ENCODE data around the gene SLC9A9.

DNA sequence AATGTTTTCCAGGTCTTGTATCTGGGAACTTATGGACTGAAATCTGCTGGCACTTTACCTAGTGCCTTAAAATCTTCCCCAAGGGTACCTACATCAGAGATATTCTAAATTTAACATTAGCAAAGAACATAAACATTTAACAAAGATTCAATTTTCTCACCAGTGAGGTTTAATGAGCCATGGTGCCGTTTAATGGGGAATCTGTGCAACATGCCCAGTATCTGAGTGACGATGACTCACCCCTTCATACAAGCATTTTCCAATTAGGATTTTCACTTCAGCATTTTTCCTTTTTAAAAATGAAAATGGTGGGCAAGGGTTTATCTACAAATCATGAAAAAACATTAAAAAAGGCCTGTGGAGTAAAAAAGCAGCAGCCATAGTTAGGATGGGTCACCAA lies 189.4 kb downstream of the SLC9A9 start:
- TF ChIP-seq, protein P1, sequence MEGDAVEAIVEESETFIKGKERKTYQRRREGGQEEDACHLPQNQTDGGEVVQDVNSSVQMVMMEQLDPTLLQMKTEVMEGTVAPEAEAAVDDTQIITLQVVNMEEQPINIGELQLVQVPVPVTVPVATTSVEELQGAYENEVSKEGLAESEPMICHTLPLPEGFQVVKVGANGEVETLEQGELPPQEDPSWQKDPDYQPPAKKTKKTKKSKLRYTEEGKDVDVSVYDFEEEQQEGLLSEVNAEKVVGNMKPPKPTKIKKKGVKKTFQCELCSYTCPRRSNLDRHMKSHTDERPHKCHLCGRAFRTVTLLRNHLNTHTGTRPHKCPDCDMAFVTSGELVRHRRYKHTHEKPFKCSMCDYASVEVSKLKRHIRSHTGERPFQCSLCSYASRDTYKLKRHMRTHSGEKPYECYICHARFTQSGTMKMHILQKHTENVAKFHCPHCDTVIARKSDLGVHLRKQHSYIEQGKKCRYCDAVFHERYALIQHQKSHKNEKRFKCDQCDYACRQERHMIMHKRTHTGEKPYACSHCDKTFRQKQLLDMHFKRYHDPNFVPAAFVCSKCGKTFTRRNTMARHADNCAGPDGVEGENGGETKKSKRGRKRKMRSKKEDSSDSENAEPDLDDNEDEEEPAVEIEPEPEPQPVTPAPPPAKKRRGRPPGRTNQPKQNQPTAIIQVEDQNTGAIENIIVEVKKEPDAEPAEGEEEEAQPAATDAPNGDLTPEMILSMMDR (IDR thresholded peaks at IDR 0.05; ENCODE audit: poor library complexity, severe bottlenecking), result no peak
- no peak for TF ChIP-seq EP300 (conservative IDR thresholded peaks at IDR 0.05; ENCODE audit: poor library complexity, severe bottlenecking)
- TF ChIP-seq TAF1 (IDR thresholded peaks at IDR 0.05; ENCODE audit: low read depth), result no peak
- TF ChIP-seq EZH2 (IDR thresholded peaks at IDR 0.05; ENCODE audit: borderline replicate concordance, insufficient read depth, low read length, poor library complexity, severe bottlenecking), result no peak
